Fibroblast of lung (primary cell): ENCODE data around the gene PLXNA4. TPM values are rescaled to one million over a fixed set of nuclear protein-coding genes. Genes with fewer than 3 reads are reported as not detected.

Experiments used
- DNase-seq, 2 donors: peaks; one replicate each; pipeline versions ENCODE4 v3.0.0 to v3.0.0-alpha.2; 2010; ENCODE audit warnings: low read depth in 2 of 2
- H2AFZ ChIP-seq: 2 replicates; pipeline ENCODE4 v1.5.1; 2012; ENCODE audit warnings: low read length, control low read depth, inconsistent platforms
- H3K27ac ChIP-seq: 2 replicates; pipeline ENCODE4 v1.5.1; 2011; ENCODE audit warnings: low read length, control low read depth; ENCODE audit not compliant: insufficient read depth
- H3K27me3 ChIP-seq: 2 replicates; pipeline ENCODE4 v1.5.1; 2011; ENCODE audit warnings: mild to moderate bottlenecking, low read length; ENCODE audit not compliant: control insufficient read depth, insufficient read depth
- H3K36me3 ChIP-seq: 2 replicates; pipeline ENCODE4 v1.5.1; 2011; ENCODE audit warnings: low read length; ENCODE audit not compliant: control insufficient read depth, insufficient read depth
- H3K4me1 ChIP-seq: 2 replicates; pipeline ENCODE4 v1.5.1; 2011; ENCODE audit warnings: low read length; ENCODE audit not compliant: control insufficient read depth, insufficient read depth; ENCODE audit errors: extremely low read depth
- H3K4me2 ChIP-seq: 2 replicates; pipeline ENCODE4 v1.5.1; 2011; ENCODE audit warnings: low read length, control low read depth; ENCODE audit not compliant: insufficient read depth; ENCODE audit errors: extremely low read depth
- H3K4me3 ChIP-seq, 4 experiments: fragments of 200-600 bp in 1 of 4; sonication (generic) in 1 of 4; replicated peaks in 1 of 4; 2 replicates each; pipeline ENCODE4 v1.5.1; 2011 to 2016; ENCODE audit warnings: low read length in 4 of 4, low read depth in 3 of 4, mild to moderate bottlenecking in 3 of 4, control low read depth in 2 of 4, inconsistent platforms in 1 of 4, mixed read lengths in 1 of 4; ENCODE audit not compliant: insufficient read depth in 1 of 4; ENCODE audit errors: control extremely low read depth in 1 of 4
- H3K79me2 ChIP-seq: 2 replicates; pipeline ENCODE4 v1.5.1; 2012; ENCODE audit warnings: mild to moderate bottlenecking, low read length, inconsistent platforms; ENCODE audit not compliant: control insufficient read depth, insufficient read depth
- H3K9ac ChIP-seq: 2 replicates; pipeline ENCODE4 v1.5.1; 2011; ENCODE audit warnings: mild to moderate bottlenecking, low read length, control low read depth; ENCODE audit not compliant: insufficient read depth
- H3K9me3 ChIP-seq: 2 replicates; pipeline ENCODE4 v1.5.1; 2012; ENCODE audit warnings: low read depth, low read length; ENCODE audit not compliant: control insufficient read depth, insufficient read depth
- H4K20me1 ChIP-seq: 2 replicates; pipeline ENCODE4 v1.5.1; 2011; ENCODE audit warnings: low read length; ENCODE audit not compliant: control insufficient read depth, insufficient read depth; ENCODE audit errors: extremely low read depth
- EZH2 ChIP-seq: IDR thresholded peaks from 2 replicates; pipeline ENCODE4 v1.5.1; 2012; ENCODE audit warnings: low read length, control low read depth, mild to moderate bottlenecking; ENCODE audit errors: missing control alignments
- polyA plus RNA-seq, 2 donors: library from polyadenylated mRNA; depleted of rRNA in 1 of 2; stranded (reverse) in 1 of 2; unstranded in 1 of 2; fragments of >200 nt; gene quantifications; 2 replicates each; pipeline ENCODE4 v1.2.1, GENCODE V29; 2011 to 2012; ENCODE audit warnings: missing spikeins in 1 of 2
- total RNA-seq: library from RNA; depleted of rRNA; stranded (reverse); fragments of >200 nt; gene quantifications from 2 replicates; pipeline ENCODE4 v1.2.1, GENCODE V29; 2014
- TF ChIP-seq, protein P1 (sequence below), 2 donors: IDR thresholded peaks in 1 of 2; conservative IDR thresholded peaks in 1 of 2; 1 replicate in 1 of 2; 2 replicates in 1 of 2; pipeline ENCODE4 v1.5.1; 2011 to 2012; ENCODE audit warnings: low read length in 2 of 2, control low read depth in 1 of 2, inconsistent platforms in 1 of 2, low read depth in 1 of 2, mild to moderate bottlenecking in 1 of 2

The PLXNA4 gene
- total and polyA plus RNA-seq, 2 donors (not counting 1 experiment from before 2014, with no cell fraction given): 1.2 to 1.5 TPM

DNA sequence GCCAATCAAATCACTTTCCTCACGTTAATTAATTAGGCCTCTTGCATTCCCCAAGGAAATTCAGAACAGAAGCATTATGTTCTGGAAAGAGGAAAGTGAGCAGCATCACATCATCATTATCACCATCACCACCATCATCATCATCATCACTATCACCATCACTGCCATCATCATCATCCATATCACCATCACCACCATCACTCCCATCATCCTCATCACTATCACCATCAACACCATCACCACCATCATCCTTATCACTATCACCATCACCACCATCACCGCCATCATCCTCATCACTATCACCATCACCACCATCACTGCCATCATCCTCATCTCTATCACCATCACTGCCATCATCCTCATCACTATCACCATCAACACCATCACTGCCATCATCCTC lies 31.4 kb upstream of the PLXNA4 start:
- no peaks in the 10 kb centered on the region for H3K4me1 ChIP-seq
- TF ChIP-seq, protein P1, sequence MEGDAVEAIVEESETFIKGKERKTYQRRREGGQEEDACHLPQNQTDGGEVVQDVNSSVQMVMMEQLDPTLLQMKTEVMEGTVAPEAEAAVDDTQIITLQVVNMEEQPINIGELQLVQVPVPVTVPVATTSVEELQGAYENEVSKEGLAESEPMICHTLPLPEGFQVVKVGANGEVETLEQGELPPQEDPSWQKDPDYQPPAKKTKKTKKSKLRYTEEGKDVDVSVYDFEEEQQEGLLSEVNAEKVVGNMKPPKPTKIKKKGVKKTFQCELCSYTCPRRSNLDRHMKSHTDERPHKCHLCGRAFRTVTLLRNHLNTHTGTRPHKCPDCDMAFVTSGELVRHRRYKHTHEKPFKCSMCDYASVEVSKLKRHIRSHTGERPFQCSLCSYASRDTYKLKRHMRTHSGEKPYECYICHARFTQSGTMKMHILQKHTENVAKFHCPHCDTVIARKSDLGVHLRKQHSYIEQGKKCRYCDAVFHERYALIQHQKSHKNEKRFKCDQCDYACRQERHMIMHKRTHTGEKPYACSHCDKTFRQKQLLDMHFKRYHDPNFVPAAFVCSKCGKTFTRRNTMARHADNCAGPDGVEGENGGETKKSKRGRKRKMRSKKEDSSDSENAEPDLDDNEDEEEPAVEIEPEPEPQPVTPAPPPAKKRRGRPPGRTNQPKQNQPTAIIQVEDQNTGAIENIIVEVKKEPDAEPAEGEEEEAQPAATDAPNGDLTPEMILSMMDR (conservative IDR thresholded peaks at IDR 0.05 in 1 of 2, IDR thresholded peaks at IDR 0.05 in 1 of 2; ENCODE audit: low read depth in 1 of 2, low read length in 2 of 2): no peak
- TF ChIP-seq EZH2: no peak
- no peaks in the 10 kb centered on the region for H3K9me3 ChIP-seq
- H3K4me2 ChIP-seq: no peak overlapping the region
- H2AFZ ChIP-seq: no peak overlapping the region
- no peaks in the 10 kb centered on the region for H3K79me2 ChIP-seq
- H3K27ac ChIP-seq: no peak overlapping the region
- no peaks in the 10 kb centered on the region for H4K20me1 ChIP-seq
- no peak overlapping the region for H3K4me3 ChIP-seq
- peaks cover 3% of the 10 kb centered on the region for H3K27me3 ChIP-seq
- DNase-seq: no peak
- H3K9ac ChIP-seq: no peak overlapping the region
- no peaks in the 10 kb centered on the region for H3K36me3 ChIP-seq

DNA sequence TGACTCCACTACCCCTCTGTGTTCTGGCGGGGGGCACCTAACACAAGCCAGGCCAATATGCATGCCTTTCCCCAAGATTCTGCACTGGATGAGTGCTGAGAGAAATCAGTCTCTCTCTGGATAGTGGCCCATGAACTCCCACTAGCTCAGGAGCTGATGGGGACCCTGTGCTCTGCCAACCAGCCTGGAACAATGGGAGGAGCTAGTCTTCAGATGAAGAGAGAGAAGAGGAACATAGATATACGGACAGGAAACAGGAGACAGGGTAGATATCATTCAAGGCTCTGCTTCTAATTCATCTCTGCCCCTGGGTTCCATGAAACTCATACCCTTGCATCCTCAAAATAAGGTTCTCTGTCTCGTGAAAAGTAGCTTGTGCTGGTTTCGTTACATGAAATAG lies 27.9 kb upstream of the PLXNA4 start:
- Histone ChIP-seq H2AFZ (no peak overlapping the region), H3K9ac (no peak overlapping the region), H3K79me2 (no peaks in the 10 kb centered on the region), H3K27ac (no peak overlapping the region), H3K4me2 (no peak overlapping the region), H3K9me3 (no peaks in the 10 kb centered on the region), H4K20me1 (no peaks in the 10 kb centered on the region), H3K4me3 (no peak overlapping the region), H3K4me1 (no peaks in the 10 kb centered on the region), H3K36me3 (no peaks in the 10 kb centered on the region), H3K27me3 (peaks cover 3% of the 10 kb centered on the region)
- DNase-seq: no peak
- TF ChIP-seq EZH2: no peak
- TF ChIP-seq, protein P1 (conservative IDR thresholded peaks at IDR 0.05 in 1 of 2, IDR thresholded peaks at IDR 0.05 in 1 of 2; ENCODE audit: low read depth in 1 of 2, low read length in 2 of 2): no peak

DNA sequence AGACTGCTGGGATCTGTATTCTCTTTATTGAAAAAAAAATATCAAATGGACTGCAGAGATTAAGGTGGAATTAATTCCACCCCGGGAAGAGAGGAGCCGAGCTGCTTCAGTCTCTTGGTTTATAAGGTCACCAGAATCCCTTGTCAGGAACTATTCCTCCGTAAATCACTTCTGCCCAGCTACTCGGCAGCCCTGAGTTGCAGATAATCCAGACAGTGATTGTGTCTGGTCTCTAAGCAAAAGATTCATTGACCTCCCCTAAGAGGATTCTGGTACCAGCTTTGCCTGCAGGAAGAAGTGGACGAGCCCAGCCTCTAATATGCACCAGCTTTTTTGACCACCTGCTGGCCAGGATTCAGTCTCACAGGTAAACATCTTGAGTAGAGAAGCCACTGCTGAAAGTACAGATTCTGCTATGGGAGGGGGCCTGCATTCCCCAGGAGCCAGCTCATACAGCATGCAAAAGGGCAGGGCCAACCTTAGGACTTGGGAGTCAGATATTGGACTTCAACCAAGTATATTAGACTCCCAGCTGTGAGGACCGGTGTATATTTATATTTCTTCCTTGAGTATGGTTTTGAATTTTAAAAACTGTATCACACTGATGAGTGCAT lies 27.1 kb upstream of the PLXNA4 start:
- Histone ChIP-seq H3K4me1 (no peaks in the 10 kb centered on the region), H3K9ac (no peak overlapping the region), H3K4me3 (no peak overlapping the region), H3K36me3 (no peaks in the 10 kb centered on the region), H3K27ac (no peak overlapping the region), H4K20me1 (no peaks in the 10 kb centered on the region), H3K4me2 (no peak overlapping the region), H2AFZ (no peak overlapping the region), H3K27me3 (peaks cover 3% of the 10 kb centered on the region), H3K9me3 (no peaks in the 10 kb centered on the region), H3K79me2 (no peaks in the 10 kb centered on the region)
- no peak for DNase-seq
- TF ChIP-seq, protein P1 (conservative IDR thresholded peaks at IDR 0.05 in 1 of 2, IDR thresholded peaks at IDR 0.05 in 1 of 2; ENCODE audit: low read depth in 1 of 2, low read length in 2 of 2): no peak
- no peak for TF ChIP-seq EZH2
